GM13976 (cell line): ENCODE results near the gene CCDC83.

Experiments
- DNase-seq: peaks from one replicate; pipeline ENCODE4 v3.0.0; 2012; ENCODE audit warnings: low spot score
- CTCF ChIP-seq: IDR thresholded peaks from 2 replicates; pipeline ENCODE4 v1.5.1; 2012; ENCODE audit warnings: borderline replicate concordance, mild to moderate bottlenecking; ENCODE audit not compliant: insufficient read depth; ENCODE audit errors: extremely low read depth, missing control alignments, control extremely low read depth
- in situ Hi-C: fragments of 300-500 bp; cut with MboI; formaldehyde crosslinking; loops from one replicate; pipeline ENCODE4 v1.12.0; 2022; ENCODE audit warnings: low sequenced_read_pairs, mixed read lengths, inconsistent platforms; ENCODE audit not compliant: unreplicated experiment

The CCDC83 gene

GRCh38 chr11:85810521-85810870 is 44.7 kb upstream of the CCDC83 start:
- no peak for TF ChIP-seq CTCF
- no peak for DNase-seq
- in situ Hi-C loops = no loop called here

GRCh38 chr11:85810871-85811611 is 44.1 kb upstream of the CCDC83 start, which contains the start of gene SYTL2:
Gene SYTL2, minus strand, starts transcription at chr11:85811141. Its CDS starts 53,416 bp downstream, at chr11:85757725.
- TF ChIP-seq CTCF = no peak
- DNase-seq = peak; percentile 78
- in situ Hi-C loops = no loop called here

- in situ Hi-C loops = no loop called here
- no peak for DNase-seq
- no peak for TF ChIP-seq CTCF
Measured at GRCh38 chr11:85811624-85812023, 43.6 kb upstream of the CCDC83 start.

GRCh38 chr11:85813721-85814120 is 41.5 kb upstream of the CCDC83 start:
- no peak for TF ChIP-seq CTCF
- in situ Hi-C loops = no loop called here
- DNase-seq = no peak

- no peak for DNase-seq
- in situ Hi-C loops = no loop called here
- no peak for TF ChIP-seq CTCF
Measured at GRCh38 chr11:85815186-85815931, 39.8 kb upstream of the CCDC83 start.

- in situ Hi-C loops = no loop called here
- DNase-seq = no peak
- TF ChIP-seq CTCF = no peak
Measured at GRCh38 chr11:85819441-85819840, 35.7 kb upstream of the CCDC83 start.
